ENCODE measurements around the gene GEMIN5. TPM values are rescaled to one million over a fixed set of nuclear protein-coding genes. Genes with fewer than 3 reads are reported as not detected.
A peak's percentile ranks its signal among the peaks of the same experiment; 100 is the strongest.

GEMIN5 gene
- total and polyA plus RNA-seq, 2 experiments from 2014 or later, result 18.3 to 46.7 TPM

GRCh38 chr5:154878642-154879335 lies 59.2 kb downstream of the GEMIN5 start:
- no peaks in the 10 kb centered on the region for H3K79me2 ChIP-seq (replicated peaks; ENCODE audit: insufficient read depth)
- no peak overlapping the region for H3K27ac Mint-ChIP-seq
- H2AFZ ChIP-seq, result no peak overlapping the region
- ATAC-seq, result no peak
- H3K4me2 ChIP-seq, result no peak overlapping the region
- no peak overlapping the region for H3K4me3 Mint-ChIP-seq
- peak; percentile 53 for DNase-seq (ENCODE audit: low spot score)
- H3K4me3 ChIP-seq, result no peak overlapping the region
- H3K4me1 Mint-ChIP-seq, result no peaks in the 10 kb centered on the region
- peaks cover 23% of the 10 kb centered on the region for H3K36me3 ChIP-seq (ENCODE audit: insufficient read depth)
- H4K20me1 ChIP-seq (replicated peaks; ENCODE audit: insufficient read depth), result no peaks in the 10 kb centered on the region; the same call in 1 of the 2 replicates
- no peaks in the 10 kb centered on the region for H3K27me3 ChIP-seq (ENCODE audit: insufficient read depth)
- peaks cover 85% of the 10 kb centered on the region for H3K36me3 Mint-ChIP-seq (ENCODE audit: low read depth)
- H3K4me1 ChIP-seq (ENCODE audit: insufficient read depth), result no peaks in the 10 kb centered on the region
- no peak for TF ChIP-seq JUNB (IDR thresholded peaks at IDR 0.05; ENCODE audit: unreplicated experiment)
- TF ChIP-seq ZNF114 (CRISPR knock-in tag; IDR thresholded peaks at IDR 0.05), result no peak
- no peak for TF ChIP-seq POLR2AphosphoS5 (IDR thresholded peaks at IDR 0.05; ENCODE audit: low read depth)
- no peak for TF ChIP-seq NANOG (IDR thresholded peaks at IDR 0.05; ENCODE audit: borderline replicate concordance)
- TF ChIP-seq, protein P1, sequence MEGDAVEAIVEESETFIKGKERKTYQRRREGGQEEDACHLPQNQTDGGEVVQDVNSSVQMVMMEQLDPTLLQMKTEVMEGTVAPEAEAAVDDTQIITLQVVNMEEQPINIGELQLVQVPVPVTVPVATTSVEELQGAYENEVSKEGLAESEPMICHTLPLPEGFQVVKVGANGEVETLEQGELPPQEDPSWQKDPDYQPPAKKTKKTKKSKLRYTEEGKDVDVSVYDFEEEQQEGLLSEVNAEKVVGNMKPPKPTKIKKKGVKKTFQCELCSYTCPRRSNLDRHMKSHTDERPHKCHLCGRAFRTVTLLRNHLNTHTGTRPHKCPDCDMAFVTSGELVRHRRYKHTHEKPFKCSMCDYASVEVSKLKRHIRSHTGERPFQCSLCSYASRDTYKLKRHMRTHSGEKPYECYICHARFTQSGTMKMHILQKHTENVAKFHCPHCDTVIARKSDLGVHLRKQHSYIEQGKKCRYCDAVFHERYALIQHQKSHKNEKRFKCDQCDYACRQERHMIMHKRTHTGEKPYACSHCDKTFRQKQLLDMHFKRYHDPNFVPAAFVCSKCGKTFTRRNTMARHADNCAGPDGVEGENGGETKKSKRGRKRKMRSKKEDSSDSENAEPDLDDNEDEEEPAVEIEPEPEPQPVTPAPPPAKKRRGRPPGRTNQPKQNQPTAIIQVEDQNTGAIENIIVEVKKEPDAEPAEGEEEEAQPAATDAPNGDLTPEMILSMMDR (conservative IDR thresholded peaks at IDR 0.05; ENCODE audit: low read depth in 2 of 2), result no peak
- TF ChIP-seq STAT1 (IDR thresholded peaks at IDR 0.05; ENCODE audit: unreplicated experiment), result no peak
- no peak for TF ChIP-seq REST (IDR thresholded peaks at IDR 0.05; ENCODE audit: unreplicated experiment)
- TF ChIP-seq EZH2 (IDR thresholded peaks at IDR 0.05; ENCODE audit: low read depth, unreplicated experiment), result no peak
- TF ChIP-seq EZH2phosphoT487 (IDR thresholded peaks at IDR 0.05; ENCODE audit: unreplicated experiment), result no peak
- TF ChIP-seq, protein P2, sequence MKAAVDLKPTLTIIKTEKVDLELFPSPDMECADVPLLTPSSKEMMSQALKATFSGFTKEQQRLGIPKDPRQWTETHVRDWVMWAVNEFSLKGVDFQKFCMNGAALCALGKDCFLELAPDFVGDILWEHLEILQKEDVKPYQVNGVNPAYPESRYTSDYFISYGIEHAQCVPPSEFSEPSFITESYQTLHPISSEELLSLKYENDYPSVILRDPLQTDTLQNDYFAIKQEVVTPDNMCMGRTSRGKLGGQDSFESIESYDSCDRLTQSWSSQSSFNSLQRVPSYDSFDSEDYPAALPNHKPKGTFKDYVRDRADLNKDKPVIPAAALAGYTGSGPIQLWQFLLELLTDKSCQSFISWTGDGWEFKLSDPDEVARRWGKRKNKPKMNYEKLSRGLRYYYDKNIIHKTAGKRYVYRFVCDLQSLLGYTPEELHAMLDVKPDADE (IDR thresholded peaks at IDR 0.05), result no peak
- TF ChIP-seq, protein P3, sequence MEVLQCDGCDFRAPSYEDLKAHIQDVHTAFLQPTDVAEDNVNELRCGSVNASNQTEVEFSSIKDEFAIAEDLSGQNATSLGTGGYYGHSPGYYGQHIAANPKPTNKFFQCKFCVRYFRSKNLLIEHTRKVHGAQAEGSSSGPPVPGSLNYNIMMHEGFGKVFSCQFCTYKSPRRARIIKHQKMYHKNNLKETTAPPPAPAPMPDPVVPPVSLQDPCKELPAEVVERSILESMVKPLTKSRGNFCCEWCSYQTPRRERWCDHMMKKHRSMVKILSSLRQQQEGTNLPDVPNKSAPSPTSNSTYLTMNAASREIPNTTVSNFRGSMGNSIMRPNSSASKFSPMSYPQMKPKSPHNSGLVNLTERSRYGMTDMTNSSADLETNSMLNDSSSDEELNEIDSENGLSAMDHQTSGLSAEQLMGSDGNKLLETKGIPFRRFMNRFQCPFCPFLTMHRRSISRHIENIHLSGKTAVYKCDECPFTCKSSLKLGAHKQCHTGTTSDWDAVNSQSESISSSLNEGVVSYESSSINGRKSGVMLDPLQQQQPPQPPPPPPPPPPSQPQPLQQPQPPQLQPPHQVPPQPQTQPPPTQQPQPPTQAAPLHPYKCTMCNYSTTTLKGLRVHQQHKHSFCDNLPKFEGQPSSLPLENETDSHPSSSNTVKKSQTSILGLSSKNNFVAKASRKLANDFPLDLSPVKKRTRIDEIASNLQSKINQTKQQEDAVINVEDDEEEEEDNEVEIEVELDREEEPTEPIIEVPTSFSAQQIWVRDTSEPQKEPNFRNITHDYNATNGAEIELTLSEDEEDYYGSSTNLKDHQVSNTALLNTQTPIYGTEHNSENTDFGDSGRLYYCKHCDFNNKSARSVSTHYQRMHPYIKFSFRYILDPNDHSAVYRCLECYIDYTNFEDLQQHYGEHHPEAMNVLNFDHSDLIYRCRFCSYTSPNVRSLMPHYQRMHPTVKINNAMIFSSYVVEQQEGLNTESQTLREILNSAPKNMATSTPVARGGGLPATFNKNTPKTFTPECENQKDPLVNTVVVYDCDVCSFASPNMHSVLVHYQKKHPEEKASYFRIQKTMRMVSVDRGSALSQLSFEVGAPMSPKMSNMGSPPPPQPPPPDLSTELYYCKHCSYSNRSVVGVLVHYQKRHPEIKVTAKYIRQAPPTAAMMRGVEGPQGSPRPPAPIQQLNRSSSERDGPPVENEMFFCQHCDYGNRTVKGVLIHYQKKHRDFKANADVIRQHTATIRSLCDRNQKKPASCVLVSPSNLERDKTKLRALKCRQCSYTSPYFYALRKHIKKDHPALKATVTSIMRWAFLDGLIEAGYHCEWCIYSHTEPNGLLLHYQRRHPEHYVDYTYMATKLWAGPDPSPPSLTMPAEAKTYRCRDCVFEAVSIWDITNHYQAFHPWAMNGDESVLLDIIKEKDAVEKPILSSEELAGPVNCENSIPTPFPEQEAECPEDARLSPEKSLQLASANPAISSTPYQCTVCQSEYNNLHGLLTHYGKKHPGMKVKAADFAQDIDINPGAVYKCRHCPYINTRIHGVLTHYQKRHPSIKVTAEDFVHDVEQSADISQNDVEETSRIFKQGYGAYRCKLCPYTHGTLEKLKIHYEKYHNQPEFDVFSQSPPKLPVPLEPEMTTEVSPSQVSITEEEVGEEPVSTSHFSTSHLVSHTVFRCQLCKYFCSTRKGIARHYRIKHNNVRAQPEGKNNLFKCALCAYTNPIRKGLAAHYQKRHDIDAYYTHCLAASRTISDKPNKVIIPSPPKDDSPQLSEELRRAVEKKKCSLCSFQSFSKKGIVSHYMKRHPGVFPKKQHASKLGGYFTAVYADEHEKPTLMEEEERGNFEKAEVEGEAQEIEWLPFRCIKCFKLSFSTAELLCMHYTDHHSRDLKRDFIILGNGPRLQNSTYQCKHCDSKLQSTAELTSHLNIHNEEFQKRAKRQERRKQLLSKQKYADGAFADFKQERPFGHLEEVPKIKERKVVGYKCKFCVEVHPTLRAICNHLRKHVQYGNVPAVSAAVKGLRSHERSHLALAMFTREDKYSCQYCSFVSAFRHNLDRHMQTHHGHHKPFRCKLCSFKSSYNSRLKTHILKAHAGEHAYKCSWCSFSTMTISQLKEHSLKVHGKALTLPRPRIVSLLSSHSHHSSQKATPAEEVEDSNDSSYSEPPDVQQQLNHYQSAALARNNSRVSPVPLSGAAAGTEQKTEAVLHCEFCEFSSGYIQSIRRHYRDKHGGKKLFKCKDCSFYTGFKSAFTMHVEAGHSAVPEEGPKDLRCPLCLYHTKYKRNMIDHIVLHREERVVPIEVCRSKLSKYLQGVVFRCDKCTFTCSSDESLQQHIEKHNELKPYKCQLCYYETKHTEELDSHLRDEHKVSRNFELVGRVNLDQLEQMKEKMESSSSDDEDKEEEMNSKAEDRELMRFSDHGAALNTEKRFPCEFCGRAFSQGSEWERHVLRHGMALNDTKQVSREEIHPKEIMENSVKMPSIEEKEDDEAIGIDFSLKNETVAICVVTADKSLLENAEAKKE (CRISPR knock-in tag; IDR thresholded peaks at IDR 0.05), result no peak
- TF ChIP-seq CREB1 (CRISPR knock-in tag; IDR thresholded peaks at IDR 0.05; ENCODE audit: low read depth), result no peak
- TF ChIP-seq ZNF331 (CRISPR knock-in tag; IDR thresholded peaks at IDR 0.05; ENCODE audit: low read depth), result no peak
- H3K27ac ChIP-seq (ENCODE audit: low read depth), result no peak overlapping the region
- peaks cover 35% of the 10 kb centered on the region for H3K9me3 Mint-ChIP-seq
- H3K27me3 Mint-ChIP-seq (ENCODE audit: insufficient read depth, low read depth, poor library complexity), result peaks cover 3% of the 10 kb centered on the region
- peaks cover 5% of the 10 kb centered on the region; the same call in 1 of the 2 replicates for H3K9me2 ChIP-seq (ENCODE audit: insufficient read depth)
- 0 out of 2 replicates have a peak, but pooled peaks cover 5% of the 10 kb centered on the region for H3F3A ChIP-seq (replicated peaks; ENCODE audit: low read depth)

All from GM23338 (cell line).